Prostate gland (tissue), 2 donors: ENCODE data around the gene DLG2.

Experiments used
- CTCF ChIP-seq, 4 experiments: fragments of 200-600 bp in 2 of 4; fragments of 450-650 bp in 2 of 4; sonication (generic) in 2 of 4; IDR thresholded peaks; 1 replicate in 3 of 4; 2 replicates in 1 of 4; pipeline ENCODE4 v1.5.1; 2016 to 2019; ENCODE audit warnings: antibody characterized with exemption in 4 of 4, mild to moderate bottlenecking in 2 of 4, moderate library complexity in 2 of 4
- POLR2A ChIP-seq: fragments of 450-650 bp; IDR thresholded peaks from one replicate; pipeline ENCODE4 v1.6.1; 2016; ENCODE audit warnings: antibody characterized with exemption, mild to moderate bottlenecking
- POLR2AphosphoS5 ChIP-seq: sonication (generic); formaldehyde crosslinking; IDR thresholded peaks from one replicate; pipeline ENCODE4 v1.6.1; 2017; ENCODE audit warnings: antibody characterized with exemption

- TF ChIP-seq CTCF (IDR thresholded peaks at IDR 0.05) = no peak
- TF ChIP-seq POLR2A = no peak
- TF ChIP-seq POLR2AphosphoS5 = no peak
These were observed 761.9 kb downstream of the DLG2 start for GRCh38 chr11:84865257-84865656.
